Measurements from ENCODE around the gene KIAA2012.
"Not testable (repeated sequence)": the region's sequence is repeated elsewhere in the genome, so short reads cannot be mapped to it uniquely, and the experiment has no call there.

DNA sequence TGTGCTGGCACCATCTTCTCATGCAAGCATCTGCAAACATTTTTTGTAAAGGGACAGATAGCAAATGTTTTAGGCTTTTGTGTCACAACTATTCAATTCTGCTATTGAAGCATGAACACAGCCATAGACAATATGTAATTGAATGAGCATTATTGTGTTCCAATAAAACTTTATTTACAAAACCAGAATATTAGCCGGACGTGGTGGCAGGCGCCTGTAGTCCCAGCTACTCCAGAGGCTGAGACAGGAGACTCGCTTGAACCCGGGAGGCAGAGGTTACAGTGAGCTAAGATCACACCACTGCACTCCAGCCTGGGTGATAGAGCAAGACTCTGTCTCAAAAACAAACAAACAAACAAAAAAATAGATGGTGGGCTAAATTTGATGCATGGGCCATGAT, 174.7 kb downstream of the KIAA2012 start:
- not testable (repeated sequence) for TF ChIP-seq POLR2A (IDR thresholded peaks at IDR 0.05; ENCODE audit: low read length); GATA1 (IDR thresholded peaks at IDR 0.05; ENCODE audit: low read depth, low read length)

Measured in erythroblast (primary cell).